HG03095 (cell line): ENCODE data around the gene COG3.

ENCODE experiments used
- ATAC-seq: cut with Tn5 transposase; IDR thresholded peaks from one replicate; pipeline ENCODE4 v1.9.1; 2021; ENCODE audit warnings: moderate library complexity; ENCODE audit not compliant: unreplicated experiment

The COG3 gene

DNA sequence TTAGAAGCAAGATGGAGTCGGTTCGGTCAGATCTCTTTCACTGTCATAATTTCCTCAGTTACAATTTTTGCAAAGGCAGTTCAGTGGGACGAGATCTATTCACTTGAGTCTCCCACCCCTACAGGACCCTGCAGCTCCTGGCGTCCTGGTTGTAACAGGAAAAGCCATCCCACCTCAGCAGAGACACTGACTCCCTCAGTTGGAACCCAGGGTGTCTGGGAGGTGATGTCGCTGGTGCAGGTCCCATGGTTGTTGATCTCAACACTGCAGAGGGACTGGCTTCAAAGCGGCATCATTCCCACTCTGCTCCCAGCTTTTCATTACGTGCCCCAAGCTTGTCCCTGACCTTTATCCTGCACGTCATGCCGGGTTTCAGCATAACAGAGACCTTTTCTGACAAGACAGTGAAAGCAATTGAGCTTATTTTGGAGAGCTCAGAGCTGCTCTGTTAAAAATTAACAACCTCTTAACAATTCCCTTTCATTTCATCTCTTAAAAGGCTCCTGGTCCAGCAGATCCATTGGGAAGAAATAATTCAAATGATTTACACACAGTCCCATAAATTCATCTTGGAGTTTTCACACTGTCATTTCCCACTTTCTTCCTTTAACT is 17.6 kb upstream of the COG3 start:
- no peak for ATAC-seq

DNA sequence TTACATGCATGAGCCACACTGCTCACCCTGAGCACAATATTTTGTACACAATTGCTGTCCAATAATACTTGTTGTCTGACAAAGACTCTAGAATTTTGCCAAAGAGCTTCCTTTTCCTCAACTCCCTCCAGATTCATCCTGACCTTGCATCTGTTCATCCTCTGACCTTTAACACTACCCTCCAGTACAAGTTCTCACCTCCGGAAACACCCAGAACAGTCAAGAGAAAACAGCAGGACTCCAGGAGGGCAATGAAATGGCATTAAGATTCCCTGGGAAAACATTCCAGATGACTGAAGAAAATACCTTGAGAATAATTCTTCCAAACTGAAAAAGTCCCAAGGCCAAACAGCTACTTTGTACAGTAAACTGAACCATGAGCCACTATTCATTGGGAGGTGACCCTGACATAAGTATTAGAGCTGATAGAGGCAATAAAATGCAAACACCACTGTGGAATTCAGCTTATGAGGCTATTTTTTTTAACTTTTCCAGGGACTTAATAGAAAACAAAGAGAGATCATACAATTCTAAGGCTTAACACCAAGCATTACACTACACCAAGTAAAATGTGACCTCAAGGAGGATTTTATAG is 15.7 kb upstream of the COG3 start:
- no peak for ATAC-seq

DNA sequence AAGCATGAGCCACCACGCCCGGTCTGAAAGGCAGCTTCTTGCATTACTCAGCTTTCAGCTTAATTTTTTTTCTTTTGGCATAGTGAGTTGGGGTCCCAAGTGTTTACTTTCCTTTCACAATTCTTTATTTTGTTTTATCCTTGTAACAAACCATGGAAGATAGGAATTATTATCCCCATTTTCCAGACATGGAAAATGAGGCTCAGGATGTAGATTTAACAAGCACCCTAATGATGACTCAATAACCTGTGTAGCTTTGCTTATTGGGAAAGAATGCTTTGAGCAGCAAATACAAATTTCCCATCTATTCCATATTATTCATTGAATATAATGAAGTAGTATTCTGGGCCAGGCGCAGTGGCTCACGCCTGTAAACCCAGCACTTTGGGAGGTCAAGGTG is 13.5 kb upstream of the COG3 start:
- no peak for ATAC-seq

DNA sequence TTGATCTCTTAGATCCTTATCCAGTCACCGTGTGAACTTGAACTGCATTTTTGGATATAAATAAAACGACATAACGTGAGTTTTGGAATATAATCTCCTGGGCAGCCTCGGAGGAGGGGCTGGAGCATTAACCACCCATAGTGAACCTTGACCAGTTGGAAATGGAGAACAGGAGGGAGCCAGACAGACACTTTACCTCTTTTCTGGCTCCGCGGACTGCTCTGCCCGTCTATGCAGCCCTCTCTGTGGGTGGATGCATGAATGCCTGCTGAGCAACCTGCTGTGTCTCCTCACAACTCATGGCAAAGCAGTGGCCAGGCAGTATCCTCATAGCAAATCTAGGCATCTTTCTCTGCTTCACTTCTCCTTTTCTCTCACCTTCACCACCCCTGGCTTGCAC is 10.5 kb upstream of the COG3 start:
- ATAC-seq = no peak

DNA sequence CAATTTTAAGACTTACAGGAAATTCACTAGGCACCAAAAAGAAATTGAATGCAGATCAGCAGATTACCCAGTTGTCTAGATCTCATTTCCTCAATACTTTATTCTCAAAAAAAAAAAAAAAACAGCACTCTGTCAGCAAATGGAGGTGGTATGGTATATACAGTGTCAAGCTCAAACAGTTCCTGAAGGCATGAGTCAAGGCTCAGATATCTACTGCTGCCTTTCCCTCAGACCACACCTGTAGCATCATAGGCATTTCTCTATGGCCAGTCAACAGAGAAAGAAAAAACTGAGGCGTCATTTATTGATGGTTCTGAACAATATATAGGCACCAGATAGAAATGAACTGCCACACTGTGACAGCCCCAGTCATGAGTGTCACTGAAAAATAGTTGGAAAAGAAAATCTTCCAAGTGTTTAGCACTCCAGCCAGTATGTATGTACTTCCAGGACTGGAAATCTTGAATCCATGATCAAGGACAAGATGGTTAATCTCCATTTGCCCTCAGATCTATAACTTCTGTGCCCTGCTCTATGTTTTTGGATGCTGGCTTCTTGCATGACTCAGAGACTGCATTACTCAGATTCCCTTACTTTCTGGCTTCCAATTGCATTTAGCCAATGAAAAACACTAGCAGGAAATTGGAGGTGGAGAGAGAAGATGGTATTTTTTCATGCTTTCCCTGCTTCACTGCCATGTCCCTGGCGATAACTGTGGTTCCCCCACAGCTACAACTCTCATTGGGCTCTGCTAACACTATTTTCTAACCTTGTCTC is 8.4 kb upstream of the COG3 start:
- ATAC-seq = no peak

DNA sequence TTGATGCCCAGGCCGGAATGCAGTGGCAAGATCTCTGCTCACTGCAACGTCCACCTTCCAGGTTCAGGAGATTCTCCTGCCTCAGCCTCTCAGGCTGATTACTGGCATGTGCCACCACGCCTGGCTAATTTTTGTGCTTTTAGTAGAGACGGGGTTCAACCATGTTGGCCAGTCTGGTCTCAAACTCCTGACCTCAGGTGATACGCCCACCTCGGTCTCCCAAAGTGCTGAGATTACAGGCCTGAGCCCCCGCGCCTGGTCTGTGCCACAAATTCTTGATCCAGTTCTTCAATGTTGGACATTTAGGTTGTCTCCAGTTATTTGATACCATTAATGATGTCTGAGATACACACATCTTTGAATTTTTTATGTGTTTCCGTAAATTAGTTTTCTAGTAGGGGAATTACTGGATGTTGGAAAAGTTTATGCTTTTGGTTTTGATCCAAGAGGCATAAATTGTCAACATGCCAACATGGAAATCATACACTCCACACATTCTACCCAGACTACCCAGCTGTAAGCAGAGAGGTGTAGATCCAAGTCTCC is 525 bp upstream of the COG3 start:
- ATAC-seq = no peak

DNA sequence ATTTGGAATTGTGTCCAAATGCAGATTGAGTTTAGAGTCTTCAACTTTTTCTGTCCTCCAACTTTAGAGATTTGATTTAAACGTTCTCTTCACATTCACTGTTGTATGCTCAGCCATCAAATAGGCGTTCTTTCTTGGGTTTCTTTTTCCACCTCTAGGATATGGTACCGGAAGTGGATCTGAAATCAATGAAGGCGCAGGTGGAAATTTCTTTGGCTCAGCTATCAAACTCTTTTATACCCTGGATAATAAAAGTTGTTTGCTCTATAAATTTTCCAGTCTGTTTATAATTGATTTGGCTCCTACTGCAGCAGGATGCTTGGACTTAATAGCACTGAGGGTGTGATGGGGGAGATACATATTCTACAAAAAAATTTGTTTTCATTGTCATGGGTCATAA is 1.6 kb downstream of the COG3 start:
- no peak for ATAC-seq

DNA sequence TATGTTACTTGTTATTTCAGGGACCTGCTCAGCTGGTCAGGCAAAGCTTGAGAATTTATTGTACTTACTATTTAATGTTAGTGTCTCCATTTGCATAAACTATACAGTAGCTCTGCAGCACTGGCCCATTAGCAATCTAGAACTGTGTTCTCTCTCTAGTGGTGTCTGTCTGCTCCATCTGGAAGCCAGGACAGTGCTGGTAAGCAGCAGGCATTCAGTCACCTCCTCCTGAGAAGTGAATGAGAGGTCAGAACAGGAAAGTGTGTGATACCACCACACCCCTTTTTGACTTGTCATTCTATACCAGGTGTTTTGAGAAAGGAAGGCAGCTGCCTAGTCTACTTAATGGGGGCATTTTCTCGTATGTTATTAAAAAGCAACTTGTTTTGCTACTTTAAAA is 3.9 kb downstream of the COG3 start:
- ATAC-seq = no peak

DNA sequence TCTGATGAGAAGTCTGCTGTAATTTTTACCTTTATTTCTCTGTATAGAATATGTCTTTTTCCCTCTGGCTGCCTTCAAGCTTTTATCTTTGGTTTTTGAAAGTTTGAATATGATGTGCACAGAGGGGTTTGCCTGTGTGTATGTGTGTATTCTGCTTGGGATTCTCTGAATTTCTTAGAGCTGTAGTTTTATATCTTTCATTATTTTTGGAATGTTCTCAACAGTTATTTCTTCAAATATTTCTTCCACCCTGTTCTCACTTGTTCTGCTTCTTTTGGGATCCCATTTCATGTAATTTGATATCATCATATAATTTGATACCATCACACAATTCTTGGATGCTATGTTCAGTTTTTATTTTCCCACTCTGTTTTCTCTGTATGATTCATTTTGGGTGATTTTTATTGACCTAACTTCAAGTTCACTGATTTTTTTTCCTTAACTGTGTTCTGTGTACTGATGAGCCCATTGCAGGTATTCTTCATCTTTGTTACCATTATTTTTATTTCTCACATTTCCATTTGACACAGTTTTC is 7.5 kb downstream of the COG3 start:
- ATAC-seq = no peak

DNA sequence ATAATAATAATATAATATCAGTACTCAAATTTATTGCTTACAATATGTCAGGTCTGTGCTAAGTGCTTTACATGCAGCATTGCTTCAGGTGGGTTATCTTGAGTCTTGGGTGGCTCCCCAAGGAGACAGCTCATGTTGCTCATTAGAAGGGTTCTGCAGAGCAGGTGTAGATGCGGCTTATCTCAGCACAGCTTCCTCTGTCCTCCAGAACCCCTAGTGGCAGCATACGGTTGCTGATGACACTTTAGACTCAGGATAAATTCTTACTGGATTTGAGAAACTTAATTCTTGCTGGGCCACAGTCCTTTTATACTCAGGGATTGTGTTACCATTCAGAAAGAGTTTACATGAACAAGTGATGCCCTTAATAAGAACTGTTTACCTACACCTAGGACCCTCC is 8.9 kb downstream of the COG3 start:
- ATAC-seq = no peak

DNA sequence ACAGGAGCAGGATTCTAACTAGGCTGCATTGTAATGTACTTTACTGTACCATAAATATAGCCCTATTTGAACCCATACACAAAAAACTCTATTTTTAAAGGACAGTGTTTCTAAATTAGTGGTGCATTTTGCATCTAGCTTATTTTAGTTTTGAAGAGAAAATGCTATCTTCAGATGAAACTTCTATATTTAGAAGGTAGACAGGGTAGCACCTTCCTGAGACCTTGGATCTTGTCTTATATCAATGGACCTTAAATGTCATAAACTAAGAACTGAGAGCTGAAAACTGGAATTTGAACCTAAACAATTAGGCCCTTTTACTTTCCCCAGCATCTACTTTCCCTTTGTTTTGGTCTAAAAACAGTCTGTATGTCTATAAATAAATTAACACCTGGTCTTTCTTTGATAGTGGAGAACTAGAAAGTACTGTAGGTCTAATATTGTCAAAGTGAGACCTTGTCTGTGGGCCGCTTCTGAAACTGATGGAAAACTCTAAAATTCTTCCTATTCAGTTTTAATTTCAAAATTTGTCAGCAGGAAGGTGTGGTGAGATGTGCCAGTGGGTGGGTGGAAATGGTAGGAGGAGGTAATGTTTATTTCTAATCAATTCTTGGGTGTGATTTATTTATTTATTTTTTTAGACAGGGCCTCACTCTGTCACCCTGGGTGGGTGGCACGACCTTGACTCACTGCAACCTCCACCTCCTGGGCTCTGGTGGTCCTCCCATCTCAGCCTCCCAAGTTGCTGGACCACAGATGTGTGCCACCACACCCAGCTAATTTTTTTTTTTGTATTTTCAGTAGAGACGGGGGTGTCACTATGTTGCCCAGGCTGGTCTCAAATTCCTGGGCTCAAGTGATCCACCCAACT is 10.1 kb downstream of the COG3 start:
- ATAC-seq = no peak

DNA sequence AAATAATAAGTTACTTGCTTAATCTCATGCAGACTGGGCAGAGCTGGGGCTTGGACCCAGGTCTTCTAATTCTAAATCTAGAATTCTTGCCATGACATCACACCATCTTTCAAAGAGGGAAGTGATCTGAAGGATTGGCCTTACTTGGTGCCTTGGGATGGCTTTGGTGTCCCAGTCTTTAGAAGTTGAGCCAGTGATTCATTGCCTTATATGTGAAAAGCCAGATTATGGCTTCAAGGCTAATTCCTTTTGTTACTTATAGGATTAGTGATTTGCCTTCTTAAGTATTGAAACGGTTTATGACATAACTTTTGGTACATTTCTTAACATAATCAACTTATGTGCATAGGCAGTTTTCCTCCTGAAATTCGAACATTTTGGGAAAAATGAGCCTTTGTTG is 14.9 kb downstream of the COG3 start:
- no peak for ATAC-seq

DNA sequence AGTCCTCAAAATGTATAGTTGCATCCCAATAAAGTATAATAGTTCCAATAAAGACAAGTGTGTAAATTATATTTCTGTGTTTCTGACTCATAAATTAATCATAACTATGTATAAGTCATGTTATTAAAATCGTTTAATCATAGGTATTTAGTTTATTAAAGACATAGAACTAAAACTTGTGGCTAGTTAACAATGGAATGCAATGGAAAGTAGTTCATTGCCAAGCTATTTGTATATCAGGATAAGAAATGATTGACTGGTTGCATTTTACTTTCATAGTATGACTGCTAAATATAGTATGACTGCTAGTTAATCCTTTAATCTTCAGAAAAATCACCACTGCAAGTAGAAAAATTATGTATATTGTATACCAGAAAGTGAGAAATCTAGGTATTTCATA is 16.9 kb downstream of the COG3 start:
- no peak for ATAC-seq

DNA sequence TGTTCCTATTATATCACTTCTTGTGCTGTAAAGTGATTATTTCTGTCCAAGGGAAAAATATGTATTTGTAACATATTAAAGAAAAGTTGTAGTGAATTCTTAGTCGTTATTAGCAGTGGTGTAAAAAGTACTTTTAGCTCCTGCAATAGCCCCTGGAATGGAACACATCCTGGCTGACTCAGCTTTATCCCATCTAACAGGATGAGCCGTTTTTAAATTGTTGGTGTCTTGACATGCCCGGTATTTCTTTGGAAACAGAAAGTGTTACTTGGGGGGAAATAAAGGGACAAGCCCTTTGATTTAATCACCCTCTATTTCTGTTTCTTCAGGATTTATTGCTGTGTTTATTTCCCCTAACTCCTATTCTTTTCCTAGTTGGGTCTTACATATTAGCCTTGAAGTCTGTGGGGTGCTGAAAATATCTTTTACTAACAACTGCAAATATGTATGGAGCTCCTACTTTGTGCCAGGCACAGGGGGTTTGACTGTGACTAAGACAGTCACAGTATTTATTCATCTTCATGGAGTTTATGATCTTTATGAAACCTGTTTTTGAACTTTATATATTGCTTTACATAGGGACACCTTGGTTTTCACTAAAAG is 17.9 kb downstream of the COG3 start:
- no peak for ATAC-seq

DNA sequence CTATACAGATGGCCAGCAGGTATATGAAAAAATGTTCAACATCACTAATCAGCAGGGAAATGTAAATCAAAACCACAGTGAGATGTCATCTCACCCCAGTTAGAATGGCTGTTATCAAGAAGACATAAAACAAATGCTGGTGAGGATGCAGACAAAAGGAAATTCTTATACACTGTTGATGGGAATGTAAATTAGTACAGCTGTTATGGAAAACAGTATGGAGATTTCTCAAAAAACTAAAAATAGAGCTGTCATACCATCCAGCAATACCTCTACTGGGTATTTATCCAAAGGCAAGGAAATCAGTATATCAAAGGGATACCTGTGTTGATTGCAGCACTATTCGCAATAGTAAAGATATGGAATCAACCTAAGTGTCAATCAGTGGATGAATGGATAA is 22.9 kb downstream of the COG3 start:
- no peak for ATAC-seq

DNA sequence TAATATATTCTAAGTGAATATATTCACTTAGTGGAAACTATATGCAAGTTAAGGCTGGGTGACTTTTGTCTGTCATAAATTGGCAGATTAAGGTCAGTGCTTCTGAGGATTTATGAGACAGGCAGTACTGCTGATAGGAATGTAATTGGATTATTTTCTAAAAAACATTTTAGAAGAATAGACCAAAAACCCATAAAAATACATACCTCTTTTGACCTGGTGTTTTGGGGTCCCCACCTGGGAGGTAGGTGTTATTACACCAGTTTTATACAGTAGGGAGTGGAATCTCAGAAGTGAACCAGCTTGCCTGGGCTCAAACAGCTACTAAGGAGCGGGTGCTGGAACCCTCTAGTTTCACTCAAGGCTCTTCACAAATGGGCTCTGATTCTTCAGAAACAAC is 25.3 kb downstream of the COG3 start:
- no peak for ATAC-seq

DNA sequence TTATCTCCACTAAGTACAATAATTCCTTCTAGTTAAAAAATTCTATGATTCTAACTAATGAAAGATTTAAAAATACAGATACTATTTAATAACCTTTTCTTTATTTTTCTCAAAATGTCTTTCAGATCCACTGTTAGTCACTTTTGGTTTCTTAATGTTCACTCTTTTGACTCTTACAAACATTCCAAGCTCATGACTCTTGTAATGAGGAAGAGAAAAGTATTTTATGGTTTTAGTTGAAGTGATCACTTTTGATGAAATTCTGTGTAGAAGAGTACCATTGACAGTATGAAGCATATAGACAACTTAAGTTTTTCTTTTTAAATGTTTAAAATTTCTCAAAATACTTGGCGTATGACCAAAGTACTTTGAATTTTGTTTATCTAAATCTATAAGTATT is 27.8 kb downstream of the COG3 start:
- no peak for ATAC-seq

DNA sequence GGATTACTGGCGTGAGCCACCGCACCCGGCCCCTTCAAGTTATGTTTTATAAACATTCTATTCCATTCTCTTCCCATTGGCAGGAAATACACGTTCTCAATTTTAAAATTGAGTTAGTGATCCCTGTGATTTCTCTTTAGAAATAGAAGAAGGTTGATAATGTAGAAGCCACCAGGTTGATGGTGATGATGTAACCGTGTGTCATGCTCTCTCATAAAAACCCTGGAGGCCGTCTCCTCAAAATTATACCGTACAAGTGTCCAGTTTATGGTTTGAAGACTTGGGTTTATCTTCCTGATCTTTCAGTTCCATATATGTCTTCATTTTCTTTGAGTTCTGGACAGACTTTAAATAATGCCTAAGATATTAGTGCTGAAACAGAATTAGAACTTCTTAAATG is 32.2 kb downstream of the COG3 start:
- ATAC-seq = no peak

DNA sequence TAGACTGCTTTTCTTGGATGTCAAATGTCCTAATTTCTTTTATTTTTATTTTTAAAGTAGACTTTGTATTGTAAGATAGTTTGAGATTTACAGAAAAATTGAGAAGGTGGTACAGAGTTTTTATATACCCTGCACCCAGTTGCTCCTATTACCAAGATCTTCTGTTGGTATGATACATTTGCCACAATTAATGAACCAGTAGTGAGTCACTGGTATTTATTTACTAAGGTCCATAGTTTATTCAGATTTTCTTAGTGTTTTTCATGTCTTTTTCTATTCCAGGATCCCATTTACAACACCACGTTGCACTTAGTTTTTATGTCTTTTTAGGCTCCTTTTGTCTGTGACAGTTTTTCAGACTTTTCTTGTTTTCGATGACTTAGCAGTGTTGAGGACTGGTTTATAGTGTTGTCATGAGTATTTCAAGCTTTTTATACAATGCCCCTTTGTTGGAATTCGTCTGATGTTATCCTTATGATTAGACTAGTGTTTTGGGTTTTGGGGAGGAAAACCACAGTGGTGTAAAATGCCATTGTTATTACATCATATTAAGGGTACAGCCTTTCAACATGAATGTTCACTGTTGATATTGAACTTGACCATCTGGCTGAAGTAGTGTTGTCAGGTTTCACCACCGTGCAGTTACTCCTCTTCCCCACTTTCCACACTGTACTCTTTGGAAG is 35.9 kb downstream of the COG3 start:
- no peak for ATAC-seq

DNA sequence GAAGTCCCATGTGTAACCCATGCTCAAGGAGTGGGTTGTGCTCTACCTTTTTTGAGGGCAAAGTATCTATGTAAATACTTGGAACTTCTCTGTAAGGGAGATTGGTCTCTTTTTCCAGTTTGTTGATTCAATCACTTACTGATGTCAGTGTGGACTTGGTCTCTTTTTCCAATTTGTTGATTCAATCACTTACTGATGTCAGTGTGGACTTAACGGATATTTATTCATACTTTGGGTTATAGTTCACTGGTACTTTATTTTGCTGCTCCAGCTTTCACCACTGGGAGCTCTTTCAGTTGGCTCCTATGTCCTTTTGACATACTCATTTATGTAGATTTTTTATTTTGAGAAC is 36.4 kb downstream of the COG3 start:
- ATAC-seq = no peak
